Measurements from ENCODE around the gene DAGLA.

DAGLA gene

GRCh38 chr11:61709572-61709971 is 29.4 kb downstream of the DAGLA start:
- DNase-seq (ENCODE audit: low read depth in 3 of 3), result no peak

GRCh38 chr11:61710019-61710418 is 29.8 kb downstream of the DAGLA start:
- DNase-seq (ENCODE audit: low read depth in 3 of 3), result no peak

DNA sequence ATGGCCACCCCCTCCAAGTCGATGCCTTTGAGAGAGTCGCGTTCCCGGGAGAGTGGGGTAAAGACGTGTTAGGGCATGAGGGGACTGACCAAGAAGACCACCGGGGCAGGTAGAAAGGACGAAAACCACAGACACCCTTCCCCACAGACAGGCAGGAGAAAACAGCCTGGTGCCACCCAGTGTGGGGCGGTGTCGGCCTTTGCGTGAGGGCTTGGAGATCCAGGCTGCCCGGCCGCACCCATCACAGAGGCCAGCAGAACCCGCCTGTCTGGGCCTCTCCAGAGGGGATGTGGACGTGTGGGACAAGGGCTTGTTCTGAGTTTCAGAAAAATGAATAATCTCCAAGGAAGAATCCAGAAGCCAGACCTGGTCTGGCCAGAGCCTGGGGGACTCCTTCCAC is 30.8 kb downstream of the DAGLA start:
- no peak for DNase-seq (ENCODE audit: low read depth in 3 of 3)

GRCh38 chr11:61711498-61711897 is 31.3 kb downstream of the DAGLA start:
- no peak for DNase-seq (ENCODE audit: low read depth in 3 of 3)

GRCh38 chr11:61712314-61712713 is 32.1 kb downstream of the DAGLA start:
- DNase-seq (ENCODE audit: low read depth in 3 of 3), result no peak

DNA sequence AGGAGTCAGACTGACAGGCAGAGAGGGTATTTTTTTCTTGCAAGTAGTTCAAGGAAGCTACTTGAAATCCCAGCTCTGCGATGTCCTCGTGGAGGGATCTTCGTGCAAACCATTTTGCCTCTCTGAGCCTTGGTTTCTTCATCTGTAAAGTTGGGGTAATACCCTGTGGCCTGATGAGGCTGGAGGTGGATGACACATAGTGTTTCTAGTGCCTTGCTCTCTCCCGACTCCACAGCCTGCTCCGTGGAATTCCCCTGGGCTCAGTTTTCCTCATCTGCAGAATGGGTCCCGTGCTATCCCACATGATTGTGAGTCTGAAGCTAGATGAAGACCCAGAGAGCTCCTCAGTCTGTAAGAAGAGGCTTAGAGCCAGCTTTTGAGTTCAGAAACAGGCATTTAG is 32.7 kb downstream of the DAGLA start:
- no peak for DNase-seq (ENCODE audit: low read depth in 3 of 3)

- DNase-seq (ENCODE audit: low read depth in 3 of 3), result no peak
Observed at GRCh38 chr11:61713464-61713863, 33.3 kb downstream of the DAGLA start.

- no peak for DNase-seq (ENCODE audit: low read depth in 3 of 3)
Observed at GRCh38 chr11:61713906-61714305, 33.7 kb downstream of the DAGLA start.

- DNase-seq (ENCODE audit: low read depth in 3 of 3), result no peak
Observed at GRCh38 chr11:61714316-61714715, 34.1 kb downstream of the DAGLA start.

GRCh38 chr11:61714916-61715315 is 34.7 kb downstream of the DAGLA start:
- no peak for DNase-seq (ENCODE audit: low read depth in 3 of 3)

DNA sequence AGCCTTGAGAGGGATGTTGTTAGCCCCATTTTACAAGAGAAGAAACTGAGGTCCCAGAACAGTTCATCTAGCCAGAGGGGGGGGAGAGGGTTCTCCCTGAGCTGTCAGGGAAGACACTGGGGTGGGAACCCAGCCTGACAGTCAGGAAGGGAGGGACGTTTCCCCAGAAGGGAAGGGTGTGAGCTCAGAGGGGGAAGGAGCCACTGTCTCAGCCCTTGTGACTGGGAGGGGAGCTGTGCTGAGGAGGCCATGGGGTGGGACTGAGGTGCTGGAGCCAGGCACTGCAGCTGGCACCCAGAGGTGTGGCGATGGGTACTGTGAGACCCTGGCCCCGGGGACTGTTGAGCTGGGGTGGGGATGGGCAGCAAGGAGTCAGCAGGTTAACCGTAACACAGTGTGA is 35.7 kb downstream of the DAGLA start:
- DNase-seq (ENCODE audit: low read depth in 3 of 3), result no peak

DNA sequence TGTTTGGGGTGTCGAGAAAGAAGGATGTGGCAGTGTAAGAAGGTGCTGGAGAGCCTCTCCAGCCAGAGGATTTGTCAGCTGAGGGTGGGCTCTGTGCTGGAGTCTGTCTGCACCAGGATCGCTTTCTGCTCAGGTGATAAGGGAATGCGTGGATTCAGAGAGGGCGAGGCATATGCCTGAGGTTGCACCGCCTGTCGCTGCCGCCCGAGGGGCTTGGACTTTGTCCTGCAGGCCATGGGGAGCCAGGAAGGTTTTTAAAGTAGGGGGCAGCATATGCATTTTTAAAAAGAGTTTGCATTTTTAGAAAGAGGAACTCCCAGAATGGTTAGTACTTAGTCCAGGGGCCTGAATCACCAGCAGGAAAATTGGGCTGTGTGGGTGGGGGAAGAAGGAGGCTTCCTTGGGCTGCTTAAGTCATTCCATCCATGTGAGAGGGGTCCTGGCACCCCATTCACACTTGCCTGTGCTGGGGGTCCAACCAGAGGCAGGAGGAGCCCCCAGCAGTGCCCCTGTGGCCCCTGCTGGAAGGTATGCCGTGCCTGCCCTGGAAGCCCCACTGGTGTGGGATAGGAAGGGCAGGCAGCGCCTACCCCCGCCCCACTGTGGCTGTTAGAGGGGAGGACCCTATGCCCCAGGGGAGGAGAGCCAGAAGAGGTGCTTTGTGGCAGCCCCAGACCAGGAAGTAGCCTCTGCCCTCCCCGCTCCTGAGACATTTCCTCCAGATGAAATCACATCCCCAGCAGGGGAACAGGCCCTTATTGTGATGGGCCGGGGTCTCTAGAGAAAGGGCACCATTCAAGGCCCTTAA is 36.5 kb downstream of the DAGLA start:
- DNase-seq (ENCODE audit: low read depth in 3 of 3), result no peak

DNA sequence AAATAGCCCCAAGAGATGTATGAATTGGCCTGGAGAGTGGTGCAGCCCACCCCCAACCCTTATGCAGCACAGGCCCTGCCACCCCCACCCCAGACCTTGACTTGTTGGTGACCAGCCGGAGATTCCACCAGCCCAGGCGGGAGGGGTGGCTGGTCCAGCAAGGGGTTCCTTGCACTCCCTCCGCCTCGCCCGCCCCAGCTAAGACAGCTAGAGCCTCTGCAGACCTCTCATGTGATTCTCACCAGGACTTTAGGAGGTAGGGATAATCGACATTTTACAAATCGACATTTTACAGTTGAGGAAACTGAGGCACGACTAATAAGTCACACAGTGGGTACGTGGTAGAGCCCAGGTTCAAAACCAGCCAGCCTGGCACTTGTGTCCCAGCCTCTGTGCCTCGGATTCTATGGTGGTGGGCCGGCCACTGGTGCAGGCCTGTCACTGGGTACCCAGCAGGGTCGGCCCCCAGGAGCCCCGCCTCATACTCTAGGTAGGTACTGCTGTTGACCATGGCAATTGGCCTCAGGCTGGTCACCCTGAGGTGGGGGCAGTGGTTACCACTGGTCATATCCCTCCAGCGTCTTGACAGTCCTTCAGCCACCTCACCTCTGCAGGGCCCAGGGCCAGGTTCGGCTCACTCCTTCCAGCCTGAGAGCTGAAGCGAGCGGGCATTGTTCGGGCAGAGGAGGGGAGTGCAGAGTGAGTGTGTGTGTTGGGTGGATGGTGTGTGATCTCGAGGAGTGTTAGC is 37.3 kb downstream of the DAGLA start:
- no peak for DNase-seq (ENCODE audit: low read depth in 3 of 3)

DNA sequence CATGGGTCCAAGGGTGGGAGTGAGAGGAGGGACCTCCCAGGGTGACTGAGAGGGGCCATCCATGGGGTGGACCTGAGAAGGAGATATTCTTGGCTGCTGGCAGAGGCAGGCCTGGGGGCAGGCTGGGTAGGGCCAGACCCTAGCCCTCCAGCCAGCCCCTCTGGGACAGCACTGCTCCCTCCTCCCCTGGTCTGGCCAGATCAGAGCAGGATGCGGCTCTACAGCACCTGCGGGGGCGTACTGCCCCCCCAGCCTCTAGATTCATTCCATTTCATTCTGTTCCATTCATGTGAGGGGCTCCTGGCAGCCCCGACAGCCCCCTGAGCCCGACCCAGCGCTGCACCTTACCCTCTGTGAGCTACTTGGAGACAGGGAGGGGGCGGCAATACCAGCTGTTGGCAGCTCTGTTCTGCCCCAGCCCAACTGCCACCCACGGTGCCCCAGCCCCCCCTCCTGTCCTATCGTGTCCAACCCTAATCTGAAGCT is 37.9 kb downstream of the DAGLA start:
- DNase-seq (ENCODE audit: low read depth in 3 of 3), result no peak

GRCh38 chr11:61718621-61719302 is 38.6 kb downstream of the DAGLA start:
- DNase-seq (ENCODE audit: low read depth in 3 of 3), result no peak

- DNase-seq (ENCODE audit: low read depth in 3 of 3), result no peak
Observed at GRCh38 chr11:61719978-61720377, 39.8 kb downstream of the DAGLA start.

DNA sequence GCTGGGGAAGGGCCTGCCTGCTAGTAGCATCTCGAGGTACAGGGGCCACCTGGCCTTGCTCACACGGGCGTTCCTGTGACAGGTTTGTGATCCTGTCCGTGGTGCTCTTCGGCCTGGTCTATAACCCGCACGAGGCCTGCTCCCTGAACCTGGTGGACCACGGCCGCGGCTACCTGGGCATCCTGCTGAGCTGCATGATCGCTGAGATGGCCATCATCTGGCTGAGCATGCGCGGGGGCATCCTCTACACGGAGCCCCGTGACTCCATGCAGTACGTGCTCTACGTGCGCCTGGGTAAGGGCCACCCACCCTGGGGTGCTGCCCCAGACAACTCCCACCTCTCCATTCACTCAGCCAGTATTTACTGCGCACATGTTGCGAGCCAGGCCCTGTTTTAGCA is 40.4 kb downstream of the DAGLA start:
- no peak for DNase-seq (ENCODE audit: low read depth in 3 of 3)

DNA sequence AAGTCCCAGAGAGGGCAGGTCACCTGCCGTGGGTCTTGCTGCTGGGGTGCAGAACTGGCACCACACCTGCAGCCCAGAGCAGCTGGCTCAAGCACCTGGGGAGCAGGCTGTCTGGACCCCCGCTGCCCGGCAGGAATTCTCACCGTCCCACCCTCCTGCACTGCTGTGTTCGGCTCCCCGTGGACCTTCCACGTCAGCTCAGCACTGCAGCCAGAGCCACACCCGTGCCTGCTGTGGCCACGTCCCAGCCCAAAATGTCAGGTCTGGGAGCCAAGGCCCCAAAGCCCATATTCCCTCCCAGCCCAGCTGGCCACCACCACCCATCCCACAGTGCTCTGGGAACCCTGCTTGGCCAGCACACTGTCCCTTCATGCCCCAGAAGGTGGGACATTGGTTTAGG is 44.2 kb downstream of the DAGLA start:
- no peak for DNase-seq (ENCODE audit: low read depth in 3 of 3)

DNA sequence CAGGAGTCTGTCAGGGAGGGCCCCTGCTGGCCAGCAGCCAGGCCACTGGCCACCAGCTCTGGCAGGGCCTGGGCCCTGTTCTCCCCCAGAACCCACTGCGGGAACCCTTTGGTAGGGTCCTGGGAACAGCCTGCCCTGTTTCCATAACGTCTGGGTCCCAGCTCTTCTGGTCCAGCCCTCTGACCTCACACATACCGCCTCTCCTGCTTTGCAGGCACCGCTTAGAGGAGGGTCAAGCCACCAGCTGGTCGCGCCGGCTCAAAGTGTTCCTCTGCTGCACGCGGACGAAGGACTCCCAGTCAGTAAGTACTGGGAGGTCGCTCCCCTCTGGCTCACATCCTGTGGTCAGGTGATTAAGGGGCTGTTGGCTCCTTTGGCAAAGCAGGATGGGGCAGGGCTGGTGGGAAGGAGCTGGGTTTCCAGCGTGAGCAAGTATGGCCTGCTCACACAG is 45.6 kb downstream of the DAGLA start:
- DNase-seq (ENCODE audit: low read depth in 3 of 3), result no peak

- no peak for DNase-seq (ENCODE audit: low read depth in 3 of 3)
Observed at GRCh38 chr11:61726775-61727174, 46.6 kb downstream of the DAGLA start.

DNA sequence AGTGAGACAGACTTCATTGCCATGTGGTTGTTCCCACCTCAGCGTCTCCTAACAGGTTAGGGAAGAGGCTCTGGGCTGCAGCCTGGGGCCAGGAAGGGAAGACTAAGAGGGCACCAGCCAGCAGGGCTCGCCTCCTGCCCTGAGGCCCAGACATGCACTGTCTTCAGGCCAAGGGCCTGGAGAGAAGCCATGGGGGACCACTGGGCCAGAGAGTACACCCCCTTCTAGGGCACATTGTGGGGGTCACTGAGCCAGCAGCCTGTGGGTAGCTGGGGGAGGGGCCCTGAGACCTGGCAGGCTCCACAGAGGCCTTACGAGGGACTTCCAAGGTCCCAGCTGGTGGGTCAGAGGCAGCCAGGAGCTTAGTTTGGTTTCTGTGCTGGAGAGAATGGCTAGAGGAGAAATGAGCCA is 47.2 kb downstream of the DAGLA start:
- DNase-seq (ENCODE audit: low read depth in 3 of 3), result no peak

Data from stimulated activated CD4-positive, alpha-beta T cell treated with anti-CD3 and anti-CD28 coated beads, TNF-alpha, amount 100 ng/mL, for 48 hours (primary cell).